ENCODE results near the gene PAX4. TPM values are rescaled to one million over a fixed set of nuclear protein-coding genes. Genes with fewer than 3 reads are reported as not detected.

The PAX4 gene
- total and polyA plus RNA-seq, 2 of the 4 experiments (the other 2 are of a cell fraction) = not detected

GRCh38 chr7:127638197-127638596 lies 20.3 kb upstream of the PAX4 start:
- H3K9me3 ChIP-seq (ENCODE audit: control insufficient read depth, insufficient read depth, low read length) = no peaks in the 10 kb centered on the region
- no peaks in the 10 kb centered on the region for H3K27me3 ChIP-seq (ENCODE audit: control insufficient read depth, insufficient read depth, low read length)
- no peak overlapping the region for H2BK20ac ChIP-seq (ENCODE audit: low read depth, low read length)
- peaks cover 7% of the 10 kb centered on the region for H3K9me1 ChIP-seq (ENCODE audit: insufficient read depth, low read length)
- ChIA-PET CTCF (no interaction called here), POLR2A (ENCODE audit: unreplicated experiment) (no interaction called here)
- H3K56ac ChIP-seq (ENCODE audit: extremely low read depth, insufficient read depth, low read length) = no peak overlapping the region
- intact Hi-C loops (cut with micrococcal nuclease) (no loop called here), in situ Hi-C loops (cut with MboI; ENCODE audit: low sequenced_read_pairs) (no loop called here), dilution Hi-C loops (cut with HindIII; ENCODE audit: low sequenced_read_pairs, unreplicated experiment) (no loop called here)
- no TSS peak for BruUV-seq (replicated peaks)
- ATAC-seq (ENCODE audit: low read depth) (no peak), DNase-seq (no peak)
- H3K14ac ChIP-seq (replicated peaks; ENCODE audit: low read depth, low read length) = no peak overlapping the region
- no peak overlapping the region for H2AK5ac ChIP-seq (ENCODE audit: low read depth, low read length)
- H3K4me3 ChIP-seq (ENCODE audit: insufficient read depth, low read depth, low read length) = no peak overlapping the region
- H3K27ac ChIP-seq (ENCODE audit: insufficient read depth, low read length) = no peak overlapping the region
- H4K91ac ChIP-seq (ENCODE audit: insufficient read depth, low read depth, low read length) = no peak overlapping the region
- no peak overlapping the region for H3K4me2 ChIP-seq (ENCODE audit: low read depth, low read length)
- H2AFZ ChIP-seq (replicated peaks; ENCODE audit: low read length, poor library complexity) = no peak overlapping the region
- no peak overlapping the region for H4K8ac ChIP-seq (ENCODE audit: low read depth in 2 of 2, low read length in 2 of 2)
- no peak for TF ChIP-seq MAZ (IDR thresholded peaks at IDR 0.05; ENCODE audit: borderline replicate concordance, low read depth, low read length)
- TF ChIP-seq, protein P1, sequence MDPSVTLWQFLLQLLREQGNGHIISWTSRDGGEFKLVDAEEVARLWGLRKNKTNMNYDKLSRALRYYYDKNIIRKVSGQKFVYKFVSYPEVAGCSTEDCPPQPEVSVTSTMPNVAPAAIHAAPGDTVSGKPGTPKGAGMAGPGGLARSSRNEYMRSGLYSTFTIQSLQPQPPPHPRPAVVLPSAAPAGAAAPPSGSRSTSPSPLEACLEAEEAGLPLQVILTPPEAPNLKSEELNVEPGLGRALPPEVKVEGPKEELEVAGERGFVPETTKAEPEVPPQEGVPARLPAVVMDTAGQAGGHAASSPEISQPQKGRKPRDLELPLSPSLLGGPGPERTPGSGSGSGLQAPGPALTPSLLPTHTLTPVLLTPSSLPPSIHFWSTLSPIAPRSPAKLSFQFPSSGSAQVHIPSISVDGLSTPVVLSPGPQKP (IDR thresholded peaks at IDR 0.05; ENCODE audit: borderline replicate concordance, low read depth, low read length) = no peak
- TF ChIP-seq RAD21 (IDR thresholded peaks at IDR 0.05; ENCODE audit: low read length) = no peak
- TF ChIP-seq SMC3 (IDR thresholded peaks at IDR 0.05; ENCODE audit: low read depth, low read length) = no peak
- no peak for TF ChIP-seq CEBPB (IDR thresholded peaks at IDR 0.05; ENCODE audit: low read depth, low read length)
- TF ChIP-seq, protein P2, sequence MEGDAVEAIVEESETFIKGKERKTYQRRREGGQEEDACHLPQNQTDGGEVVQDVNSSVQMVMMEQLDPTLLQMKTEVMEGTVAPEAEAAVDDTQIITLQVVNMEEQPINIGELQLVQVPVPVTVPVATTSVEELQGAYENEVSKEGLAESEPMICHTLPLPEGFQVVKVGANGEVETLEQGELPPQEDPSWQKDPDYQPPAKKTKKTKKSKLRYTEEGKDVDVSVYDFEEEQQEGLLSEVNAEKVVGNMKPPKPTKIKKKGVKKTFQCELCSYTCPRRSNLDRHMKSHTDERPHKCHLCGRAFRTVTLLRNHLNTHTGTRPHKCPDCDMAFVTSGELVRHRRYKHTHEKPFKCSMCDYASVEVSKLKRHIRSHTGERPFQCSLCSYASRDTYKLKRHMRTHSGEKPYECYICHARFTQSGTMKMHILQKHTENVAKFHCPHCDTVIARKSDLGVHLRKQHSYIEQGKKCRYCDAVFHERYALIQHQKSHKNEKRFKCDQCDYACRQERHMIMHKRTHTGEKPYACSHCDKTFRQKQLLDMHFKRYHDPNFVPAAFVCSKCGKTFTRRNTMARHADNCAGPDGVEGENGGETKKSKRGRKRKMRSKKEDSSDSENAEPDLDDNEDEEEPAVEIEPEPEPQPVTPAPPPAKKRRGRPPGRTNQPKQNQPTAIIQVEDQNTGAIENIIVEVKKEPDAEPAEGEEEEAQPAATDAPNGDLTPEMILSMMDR (conservative IDR thresholded peaks at IDR 0.05; ENCODE audit: low read depth, low read length) = no peak
- no peak for TF ChIP-seq POLR2A (IDR thresholded peaks at IDR 0.05; ENCODE audit: low read depth, low read length)
- no peak for TF ChIP-seq MAFK (IDR thresholded peaks at IDR 0.05; ENCODE audit: low read depth, low read length)
- TF ChIP-seq CHD1 (IDR thresholded peaks at IDR 0.05; ENCODE audit: low read depth, low read length) = no peak
- no peak for TF ChIP-seq RFX5 (IDR thresholded peaks at IDR 0.05; ENCODE audit: low read depth, low read length)
- TF ChIP-seq, protein P3, sequence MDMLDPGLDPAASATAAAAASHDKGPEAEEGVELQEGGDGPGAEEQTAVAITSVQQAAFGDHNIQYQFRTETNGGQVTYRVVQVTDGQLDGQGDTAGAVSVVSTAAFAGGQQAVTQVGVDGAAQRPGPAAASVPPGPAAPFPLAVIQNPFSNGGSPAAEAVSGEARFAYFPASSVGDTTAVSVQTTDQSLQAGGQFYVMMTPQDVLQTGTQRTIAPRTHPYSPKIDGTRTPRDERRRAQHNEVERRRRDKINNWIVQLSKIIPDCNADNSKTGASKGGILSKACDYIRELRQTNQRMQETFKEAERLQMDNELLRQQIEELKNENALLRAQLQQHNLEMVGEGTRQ (IDR thresholded peaks at IDR 0.05; ENCODE audit: low read depth, low read length) = no peak
- no peak for TF ChIP-seq BHLHE40 (IDR thresholded peaks at IDR 0.05; ENCODE audit: low read depth, low read length)
- no peak for TF ChIP-seq MXI1 (IDR thresholded peaks at IDR 0.05; ENCODE audit: borderline replicate concordance, low read depth, low read length)
- TF ChIP-seq NFE2L2 (IDR thresholded peaks at IDR 0.05; ENCODE audit: low read depth, low read length) = no peak
- TF ChIP-seq RCOR1 (IDR thresholded peaks at IDR 0.05; ENCODE audit: insufficient replicate concordance, low read length) = no peak
- TF ChIP-seq FOS (IDR thresholded peaks at IDR 0.05; ENCODE audit: low read depth, low read length) = no peak
- no peaks in the 10 kb centered on the region for H3K36me3 ChIP-seq (ENCODE audit: control insufficient read depth, insufficient read depth, low read length)
- no peak overlapping the region for H3K23ac ChIP-seq (ENCODE audit: low read depth, low read length)
- peaks cover 7% of the 10 kb centered on the region for H3K4me1 ChIP-seq (ENCODE audit: control insufficient read depth, insufficient read depth, low read length)
- no peak overlapping the region for H2BK5ac ChIP-seq (ENCODE audit: low read depth, low read length, poor library complexity, severe bottlenecking)
- H3K79me1 ChIP-seq (ENCODE audit: low read depth in 1 of 2, low read length in 2 of 2) = no peaks in the 10 kb centered on the region
- no peak overlapping the region for H2BK120ac ChIP-seq (ENCODE audit: low read depth, low read length)
- H3K9ac ChIP-seq (ENCODE audit: low read depth, low read length) = no peak overlapping the region
- H3K18ac ChIP-seq (ENCODE audit: low read depth, low read length) = no peak overlapping the region
- no peak overlapping the region for H4K5ac ChIP-seq (ENCODE audit: low read depth, low read length)
- no peak overlapping the region for H2BK15ac ChIP-seq (ENCODE audit: low read depth, low read length)
- no peak overlapping the region for H3K4ac ChIP-seq (ENCODE audit: low read depth, low read length)
- H2AK9ac ChIP-seq (replicated peaks; ENCODE audit: low read depth, low read length, poor library complexity) = no peak overlapping the region
- H4K20me1 ChIP-seq (ENCODE audit: insufficient read depth, low read length) = no peaks in the 10 kb centered on the region

Data from IMR-90 (cell line).